CD14-positive monocyte (primary cell): ENCODE measurements around the gene BFSP1. TPM values are rescaled to one million over a fixed set of nuclear protein-coding genes. Genes with fewer than 3 reads are reported as not detected.

Source experiments
- DNase-seq, 3 donors: peaks; one replicate each; pipeline ENCODE4 v3.0.0-alpha.2; 2011 to 2022
- H2AFZ ChIP-seq: 2 replicates; pipeline ENCODE4 v1.6.0; 2012; ENCODE audit warnings: mild to moderate bottlenecking, low read depth, low read length, inconsistent platforms; ENCODE audit not compliant: insufficient read depth, poor library complexity, severe bottlenecking
- H3K27ac ChIP-seq, 2 donors: 1 replicate in 1 of 2; 2 replicates in 1 of 2; pipeline ENCODE4 v1.5.1; 2012 to 2013; ENCODE audit warnings: low read length in 2 of 2, control low read depth in 1 of 2, inconsistent platforms in 1 of 2, low read depth in 1 of 2, mild to moderate bottlenecking in 1 of 2
- H3K27me3 ChIP-seq, 2 donors: one replicate each; pipeline versions ENCODE4 v1.6.0 to v1.6.1; 2011 to 2013; ENCODE audit warnings: low read length in 2 of 2; ENCODE audit not compliant: control insufficient read depth in 2 of 2, insufficient read depth in 2 of 2
- H3K36me3 ChIP-seq, 2 donors: replicated peaks in 1 of 2; 1 replicate in 1 of 2; 2 replicates in 1 of 2; pipeline versions ENCODE4 v1.5.1 to v1.6.1; 2012 to 2013; ENCODE audit warnings: low read length in 2 of 2, control low read depth in 1 of 2, inconsistent platforms in 1 of 2, mild to moderate bottlenecking in 1 of 2; ENCODE audit not compliant: insufficient read depth in 2 of 2, control insufficient read depth in 1 of 2
- H3K4me1 ChIP-seq, 2 donors: 1 replicate in 1 of 2; 2 replicates in 1 of 2; pipeline versions ENCODE4 v1.5.1 to v1.6.1; 2012 to 2013; ENCODE audit warnings: low read length in 2 of 2, control low read depth in 1 of 2, inconsistent platforms in 1 of 2, mild to moderate bottlenecking in 1 of 2, moderate library complexity in 1 of 2; ENCODE audit not compliant: insufficient read depth in 2 of 2, control insufficient read depth in 1 of 2
- H3K4me2 ChIP-seq: replicated peaks from 2 replicates; pipeline ENCODE3; 2012; ENCODE audit warnings: low read length, moderate library complexity, mild to moderate bottlenecking; ENCODE audit not compliant: poor library complexity, severe bottlenecking; ENCODE audit errors: extremely low read depth
- H3K4me3 ChIP-seq, 3 experiments: fragments of 200-600 bp in 1 of 3; sonication (generic) in 1 of 3; replicated peaks in 1 of 3; 1 replicate in 2 of 3; 2 replicates in 1 of 3; pipeline ENCODE4 v1.5.1; 2011 to 2013; ENCODE audit warnings: low read length in 3 of 3, mild to moderate bottlenecking in 3 of 3, control low read depth in 2 of 3, low read depth in 2 of 3, inconsistent platforms in 1 of 3, moderate library complexity in 1 of 3
- H3K79me2 ChIP-seq: 2 replicates; pipeline ENCODE4 v1.6.0; 2012; ENCODE audit warnings: mild to moderate bottlenecking, control low read depth, inconsistent platforms, low read length, moderate library complexity; ENCODE audit not compliant: insufficient read depth
- H3K9ac ChIP-seq: 2 replicates; pipeline ENCODE4 v1.6.0; 2017; ENCODE audit warnings: low read length, mild to moderate bottlenecking; ENCODE audit not compliant: insufficient read depth, poor library complexity, severe bottlenecking
- H3K9me3 ChIP-seq, 2 donors: replicated peaks in 1 of 2; 1 replicate in 1 of 2; 2 replicates in 1 of 2; pipeline versions ENCODE4 v1.5.1 to v1.6.1; 2012 to 2013; ENCODE audit warnings: low read length in 2 of 2, control low read depth in 1 of 2; ENCODE audit not compliant: control insufficient read depth in 1 of 2, insufficient read depth in 1 of 2
- H4K20me1 ChIP-seq: 2 replicates; pipeline ENCODE4 v1.6.0; 2012; ENCODE audit warnings: mild to moderate bottlenecking, low read length, control low read depth, moderate library complexity; ENCODE audit not compliant: insufficient read depth
- H3K27ac Mint-ChIP-seq, 7 donors: one replicate each; pipeline ENCODE4 v1.8.0; 2020; ENCODE audit warnings: mild to moderate bottlenecking in 7 of 7, mixed read lengths in 7 of 7, moderate library complexity in 6 of 7, inconsistent platforms in 2 of 7
- H3K27me3 Mint-ChIP-seq, 3 donors: one replicate each; pipeline ENCODE4 v1.8.0; 2021 to 2022; ENCODE audit warnings: low read depth in 3 of 3, mild to moderate bottlenecking in 3 of 3, mixed read lengths in 3 of 3, moderate library complexity in 3 of 3, inconsistent platforms in 1 of 3
- H3K36me3 Mint-ChIP-seq, 2 donors: one replicate each; pipeline ENCODE4 v1.8.0; 2020; ENCODE audit warnings: mixed read lengths in 2 of 2, inconsistent platforms in 1 of 2, mild to moderate bottlenecking in 1 of 2
- H3K4me1 Mint-ChIP-seq: one replicate; pipeline ENCODE4 v1.8.0; 2020; ENCODE audit warnings: mild to moderate bottlenecking, mixed read lengths
- H3K4me3 Mint-ChIP-seq, 2 donors: one replicate each; pipeline ENCODE4 v1.8.0; 2020; ENCODE audit warnings: mild to moderate bottlenecking in 2 of 2, mixed read lengths in 2 of 2, moderate library complexity in 1 of 2
- H3K9me3 Mint-ChIP-seq, 7 donors: one replicate each; pipeline ENCODE4 v1.8.0; 2020 to 2022; ENCODE audit warnings: mixed read lengths in 7 of 7, mild to moderate bottlenecking in 6 of 7, moderate library complexity in 6 of 7, inconsistent platforms in 2 of 7
- WGBS: methylation state at CpG from one replicate; pipeline ENCODE4 v1.1.5; 2013; ENCODE audit warnings: missing lambda C conversion rate; ENCODE audit not compliant: insufficient coverage; 5-methylcytosine and 5-hydroxymethylcytosine counted together
- intact Hi-C, 2 donors: fragments of 100-400 bp; cut with micrococcal nuclease; formaldehyde crosslinking; loops; one replicate each; pipeline versions ENCODE4 v1.15.0 to v1.15.1; 2023
- polyA plus RNA-seq, 3 donors: library from polyadenylated mRNA; depleted of rRNA in 1 of 3; unstranded in 2 of 3; stranded (reverse) in 1 of 3; fragments of 300-500 nt in 2 of 3; fragments of >200 nt in 1 of 3; fragmentation: Illumina TruSeq in 2 of 3; gene quantifications; 1 replicate in 2 of 3; 2 replicates in 1 of 3; pipeline ENCODE4 v1.2.3, GENCODE V29; 2012 to 2021
- TF ChIP-seq, protein P1 (sequence below): fragments of 200-600 bp; IDR thresholded peaks from one replicate; pipeline ENCODE4 v1.8.0; 2022; ENCODE audit warnings: antibody characterized with exemption, mild to moderate bottlenecking

Gene BFSP1
- polyA plus RNA-seq, 3 donors = not detected

DNA sequence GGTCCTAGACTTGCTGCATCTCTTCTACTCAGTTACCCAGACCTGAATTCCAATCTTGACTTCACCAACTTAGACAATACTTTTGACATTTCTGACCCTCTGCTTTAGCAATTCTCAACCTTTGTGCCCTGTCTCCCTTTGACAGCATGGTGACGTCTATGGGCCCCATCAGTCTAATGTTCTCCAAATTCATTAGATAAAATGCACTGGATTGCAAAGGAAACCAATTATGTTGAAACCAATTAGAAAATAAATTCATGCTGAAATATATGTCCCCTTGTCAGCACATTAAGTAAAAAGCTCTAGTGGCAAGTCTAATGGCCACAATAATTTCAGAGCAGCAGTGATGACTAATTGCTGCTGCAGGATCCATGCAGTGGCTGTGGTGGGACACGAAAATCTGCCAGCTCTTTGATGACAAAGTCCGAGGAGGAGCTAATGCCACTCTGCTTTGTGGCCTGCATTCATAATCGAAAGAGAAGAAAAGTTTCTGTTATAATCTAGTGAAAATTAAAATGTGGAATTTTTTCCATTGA is 64.0 kb downstream of the BFSP1 start:
- intact Hi-C loops = no loop called here
- 100% methylated on average over 1 of the region's 4 CpGs for WGBS
- H3K4me3 Mint-ChIP-seq = no peak overlapping the region

DNA sequence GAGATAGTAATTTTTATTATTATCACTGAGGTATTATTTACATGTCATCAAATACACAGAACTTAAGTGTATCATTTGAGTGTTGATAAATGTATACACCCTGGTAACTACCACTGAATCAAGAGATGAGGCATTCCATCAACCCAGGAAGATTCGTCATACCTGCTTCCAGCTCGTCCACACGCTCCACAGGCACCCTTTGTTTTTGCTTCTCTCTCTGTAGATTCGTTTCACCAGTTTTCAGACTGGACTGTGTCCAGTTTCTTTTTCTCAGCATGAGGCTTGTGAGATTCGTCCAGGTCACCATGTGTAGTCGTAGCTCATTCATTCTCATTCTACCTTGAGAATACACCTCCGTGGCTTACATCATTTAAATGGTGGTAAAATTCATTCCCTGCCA is 64.5 kb downstream of the BFSP1 start:
- Histone ChIP-seq H3K9me3 (no peaks in the 10 kb centered on the region), H3K36me3 (no peaks in the 10 kb centered on the region), H3K4me3 (no peak overlapping the region), H3K79me2 (no peaks in the 10 kb centered on the region), H3K27ac (no peak overlapping the region), H3K4me1 (no peaks in the 10 kb centered on the region), H2AFZ (no peak overlapping the region), H4K20me1 (no peaks in the 10 kb centered on the region), H3K27me3 (no peaks in the 10 kb centered on the region), H3K4me2 (no peak overlapping the region), H3K9ac (no peak overlapping the region)
- Mint-ChIP-seq H3K4me3 (no peak overlapping the region), H3K9me3 (peaks cover 0 to 6% (median 4%) of the 10 kb centered on the region in 7 donors), H3K27me3 (peaks cover 2 to 7% (median 3%) of the 10 kb centered on the region in 3 donors), H3K4me1 (no peaks in the 10 kb centered on the region), H3K36me3 (no peaks in the 10 kb centered on the region), H3K27ac (no peak overlapping the region)
- intact Hi-C loops = no loop called here
- TF ChIP-seq, protein P1, sequence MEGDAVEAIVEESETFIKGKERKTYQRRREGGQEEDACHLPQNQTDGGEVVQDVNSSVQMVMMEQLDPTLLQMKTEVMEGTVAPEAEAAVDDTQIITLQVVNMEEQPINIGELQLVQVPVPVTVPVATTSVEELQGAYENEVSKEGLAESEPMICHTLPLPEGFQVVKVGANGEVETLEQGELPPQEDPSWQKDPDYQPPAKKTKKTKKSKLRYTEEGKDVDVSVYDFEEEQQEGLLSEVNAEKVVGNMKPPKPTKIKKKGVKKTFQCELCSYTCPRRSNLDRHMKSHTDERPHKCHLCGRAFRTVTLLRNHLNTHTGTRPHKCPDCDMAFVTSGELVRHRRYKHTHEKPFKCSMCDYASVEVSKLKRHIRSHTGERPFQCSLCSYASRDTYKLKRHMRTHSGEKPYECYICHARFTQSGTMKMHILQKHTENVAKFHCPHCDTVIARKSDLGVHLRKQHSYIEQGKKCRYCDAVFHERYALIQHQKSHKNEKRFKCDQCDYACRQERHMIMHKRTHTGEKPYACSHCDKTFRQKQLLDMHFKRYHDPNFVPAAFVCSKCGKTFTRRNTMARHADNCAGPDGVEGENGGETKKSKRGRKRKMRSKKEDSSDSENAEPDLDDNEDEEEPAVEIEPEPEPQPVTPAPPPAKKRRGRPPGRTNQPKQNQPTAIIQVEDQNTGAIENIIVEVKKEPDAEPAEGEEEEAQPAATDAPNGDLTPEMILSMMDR = no peak
- WGBS = 93% methylated on average over 7 of the region's 7 CpGs
- DNase-seq = no peak

More for the DNA sequence above, 64.0 kb downstream of the BFSP1 start:
- no peaks in the 10 kb centered on the region for H3K4me1 Mint-ChIP-seq
- no peak overlapping the region for H3K9ac ChIP-seq
- H3K4me3 ChIP-seq = no peak overlapping the region
- DNase-seq = no peak
- H3K27me3 Mint-ChIP-seq = peaks cover 1 to 7% (median 2%) of the 10 kb centered on the region in 3 donors
- no peak overlapping the region for H3K27ac Mint-ChIP-seq
- H3K79me2 ChIP-seq = no peaks in the 10 kb centered on the region
- no peaks in the 10 kb centered on the region for H3K4me1 ChIP-seq
- no peaks in the 10 kb centered on the region for H3K27me3 ChIP-seq
- no peaks in the 10 kb centered on the region for H3K36me3 Mint-ChIP-seq
- H3K36me3 ChIP-seq = no peaks in the 10 kb centered on the region
- TF ChIP-seq, protein P1 = no peak
- no peak overlapping the region for H2AFZ ChIP-seq
- H3K9me3 Mint-ChIP-seq = peaks cover 0 to 6% (median 4%) of the 10 kb centered on the region in 7 donors
- no peak overlapping the region for H3K4me2 ChIP-seq
- no peak overlapping the region for H3K27ac ChIP-seq
- H3K9me3 ChIP-seq = no peaks in the 10 kb centered on the region
- H4K20me1 ChIP-seq = no peaks in the 10 kb centered on the region
